SK-N-MC (cell line): ENCODE results near the gene SELENOT.

Experiments used
- EZH2 ChIP-seq: fragments of 200-600 bp; sonication (generic); IDR thresholded peaks from one replicate; pipeline ENCODE4 v1.6.1; 2017; ENCODE audit warnings: antibody characterized with exemption
- FOXP2 ChIP-seq: optimal IDR thresholded peaks from 2 replicates; pipeline ENCODE3; 2011; ENCODE audit warnings: mild to moderate bottlenecking, moderate library complexity; ENCODE audit not compliant: insufficient read depth; ENCODE audit errors: extremely low read length, control extremely low read depth
- POLR2AphosphoS5 ChIP-seq: IDR thresholded peaks from 2 replicates; pipeline ENCODE4 v1.6.1; 2012; ENCODE audit warnings: mild to moderate bottlenecking, low read depth, low read length, borderline replicate concordance

GRCh38 chr3:150627557-150627956 is 24.4 kb downstream of the SELENOT start:
- no peak for TF ChIP-seq EZH2
- TF ChIP-seq POLR2AphosphoS5: no peak
- no peak for TF ChIP-seq FOXP2
